IPS DF 4.7 (cell line): Measurements from ENCODE around the gene H6PD.

Experiments
- DNase-seq: peaks from one replicate; pipeline ENCODE4 v3.0.0-alpha.2; 2013; ENCODE audit warnings: low spot score; ENCODE audit errors: extremely low read depth

The H6PD gene

DNA sequence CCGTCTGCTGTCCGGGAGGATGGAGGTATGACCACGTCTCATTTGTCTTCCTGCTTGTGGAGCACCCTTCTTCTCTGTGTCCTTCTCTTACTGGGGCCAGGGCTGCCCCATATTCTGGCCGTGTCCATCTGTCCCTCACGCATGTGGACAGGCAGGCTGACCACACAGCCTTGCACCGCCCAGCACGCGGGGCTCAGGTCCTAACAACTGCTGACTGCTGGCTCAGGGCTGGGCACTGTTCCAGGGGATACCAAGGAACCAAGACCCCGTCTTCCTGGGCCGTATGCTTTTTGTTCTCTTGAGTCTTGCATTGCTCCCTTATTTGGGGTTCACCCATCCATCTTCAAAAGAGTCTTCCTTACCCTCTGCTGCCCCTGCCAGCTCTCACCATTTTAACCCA is 40.6 kb downstream of the H6PD start:
- DNase-seq = no peak

- no peak for DNase-seq
These were observed 41.0 kb downstream of the H6PD start for GRCh38 chr1:9275567-9276034.

GRCh38 chr1:9278116-9278515 is 43.5 kb downstream of the H6PD start:
- DNase-seq = no peak

DNA sequence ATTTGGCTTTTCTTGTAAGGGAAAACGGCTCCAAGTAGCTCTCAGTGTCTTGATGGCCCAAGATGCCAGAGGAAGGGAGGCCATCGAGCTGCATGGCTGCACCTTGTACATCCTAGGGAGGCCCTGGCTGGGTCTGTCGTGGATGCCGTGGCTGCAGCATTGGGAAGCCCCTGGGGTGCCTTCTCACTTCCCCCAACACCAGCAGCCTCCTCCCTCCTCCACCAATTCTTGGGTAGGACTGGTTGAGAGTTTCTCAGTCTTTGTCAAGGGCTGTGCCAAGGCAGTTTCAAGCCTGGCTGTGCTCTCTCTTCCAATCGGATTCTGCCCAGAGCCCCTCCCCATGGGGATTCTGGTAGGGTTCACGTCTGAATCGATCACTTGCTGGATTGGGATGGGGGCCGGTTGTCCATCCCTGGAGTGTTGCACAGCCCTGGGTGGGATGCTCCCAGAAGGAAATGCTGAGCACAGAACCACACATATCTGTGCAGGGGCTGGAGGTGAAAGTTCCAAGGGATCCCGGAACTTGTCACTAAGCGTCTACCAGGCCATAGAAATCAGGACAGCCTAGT is 44.1 kb downstream of the H6PD start:
- DNase-seq = no peak

- no peak for DNase-seq
These were observed 44.7 kb downstream of the H6PD start for GRCh38 chr1:9279172-9279840.

DNA sequence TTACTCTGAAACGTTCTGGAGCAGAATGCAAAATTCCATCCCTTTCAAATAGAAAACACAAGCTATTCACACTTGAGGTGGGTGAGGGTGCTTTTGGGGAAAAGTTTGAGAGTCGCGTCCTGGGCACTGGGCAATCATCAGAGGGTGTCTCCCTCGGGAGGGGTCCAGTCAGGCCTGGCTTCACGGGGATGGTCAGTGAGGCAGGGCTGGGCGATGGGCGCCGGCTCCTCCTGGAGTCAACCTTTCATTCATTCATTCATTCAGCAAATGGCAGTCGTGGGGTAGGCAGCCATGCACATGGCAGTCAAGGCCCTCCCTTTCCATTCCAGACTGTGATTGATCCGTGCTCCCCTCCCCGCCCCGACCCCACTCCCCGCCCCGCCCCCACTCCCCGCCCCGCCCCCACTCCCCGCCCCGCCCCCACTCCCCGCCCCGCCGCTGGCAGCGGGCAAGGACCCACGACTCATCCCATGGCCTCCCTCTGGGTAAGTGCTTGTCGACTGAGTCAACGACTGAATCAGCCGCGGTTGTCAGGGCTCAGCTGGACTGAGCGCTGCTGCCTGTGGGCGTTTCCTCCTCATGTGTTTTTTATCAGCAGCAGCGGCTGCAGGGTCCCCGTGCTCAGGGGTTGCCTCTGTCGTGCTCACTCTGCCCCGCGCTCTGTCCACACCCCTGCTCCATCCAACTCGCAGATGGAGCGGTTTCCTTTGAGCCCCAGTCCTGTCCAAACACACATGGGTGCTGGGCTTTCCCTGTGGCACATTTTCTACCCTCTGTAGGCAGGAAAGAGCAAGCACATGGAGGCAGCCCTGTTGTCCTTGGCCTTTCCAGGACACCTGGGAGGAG is 45.7 kb downstream of the H6PD start:
- DNase-seq = no peak

GRCh38 chr1:9281071-9281827 is 46.7 kb downstream of the H6PD start:
- no peak for DNase-seq

DNA sequence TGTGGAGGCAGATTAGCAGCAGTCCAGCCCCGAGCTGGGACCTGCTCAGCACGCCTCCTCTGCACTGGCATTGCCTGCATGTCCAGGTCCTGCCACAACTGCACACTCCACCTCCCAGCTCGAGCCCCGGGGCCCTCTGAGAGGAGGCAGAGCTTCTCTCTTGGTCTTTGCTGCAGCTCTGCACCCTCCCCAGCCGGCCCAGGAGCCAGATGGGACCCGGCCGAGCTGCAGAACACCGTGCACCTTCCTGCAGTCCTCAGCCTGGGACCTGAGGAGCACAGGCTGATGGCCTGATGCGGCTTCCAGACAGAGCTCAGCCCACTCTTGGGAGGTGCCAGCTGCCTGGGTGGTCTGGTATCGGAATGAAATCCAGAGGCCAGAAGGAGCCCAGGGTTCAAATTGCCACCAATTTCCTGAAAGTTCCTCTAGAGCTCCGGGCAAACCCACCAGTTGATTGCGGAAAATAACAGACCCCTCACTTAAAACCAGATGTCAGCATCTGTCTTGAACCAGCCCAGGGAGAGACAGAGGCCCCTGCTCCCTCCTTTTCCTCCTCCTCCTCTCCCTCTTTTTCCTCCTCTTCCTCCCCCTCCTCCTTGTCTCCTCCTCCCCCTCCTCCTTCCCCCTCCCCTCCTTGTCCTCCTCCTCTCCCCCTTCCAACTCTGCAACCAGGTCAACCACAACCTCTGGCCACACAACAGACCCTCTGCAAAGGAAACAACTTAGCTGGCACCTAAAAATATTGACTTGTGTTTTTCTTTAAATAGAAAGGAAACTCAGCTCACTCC is 47.5 kb downstream of the H6PD start:
- DNase-seq = no peak

GRCh38 chr1:9282696-9282955 is 48.1 kb downstream of the H6PD start:
- DNase-seq = no peak

- DNase-seq = no peak
These were observed 49.5 kb downstream of the H6PD start for GRCh38 chr1:9284061-9284460.

DNA sequence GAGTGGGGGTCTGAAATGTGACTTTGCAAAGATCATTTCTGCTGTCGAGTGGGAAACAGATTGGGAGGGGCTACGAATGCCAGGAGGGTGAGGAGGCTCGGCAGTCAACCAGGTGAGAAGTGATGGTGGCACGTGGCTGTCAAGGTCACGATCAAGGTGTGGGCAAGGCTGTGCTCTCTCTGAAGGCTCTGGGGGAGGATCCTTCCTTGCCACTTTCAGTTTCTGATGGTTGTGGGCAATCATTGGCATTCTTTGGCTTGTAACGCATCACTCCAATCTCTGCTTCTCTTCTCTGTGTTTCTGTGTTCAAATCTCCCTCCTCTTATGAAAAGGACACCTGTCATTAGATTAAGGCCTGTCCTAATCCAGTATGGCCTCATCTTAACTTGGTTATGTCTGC is 52.0 kb downstream of the H6PD start:
- DNase-seq = no peak

GRCh38 chr1:9289090-9289534 is 54.5 kb downstream of the H6PD start:
- DNase-seq = no peak

- no peak for DNase-seq
These were observed 55.3 kb downstream of the H6PD start for GRCh38 chr1:9289711-9290485.

DNA sequence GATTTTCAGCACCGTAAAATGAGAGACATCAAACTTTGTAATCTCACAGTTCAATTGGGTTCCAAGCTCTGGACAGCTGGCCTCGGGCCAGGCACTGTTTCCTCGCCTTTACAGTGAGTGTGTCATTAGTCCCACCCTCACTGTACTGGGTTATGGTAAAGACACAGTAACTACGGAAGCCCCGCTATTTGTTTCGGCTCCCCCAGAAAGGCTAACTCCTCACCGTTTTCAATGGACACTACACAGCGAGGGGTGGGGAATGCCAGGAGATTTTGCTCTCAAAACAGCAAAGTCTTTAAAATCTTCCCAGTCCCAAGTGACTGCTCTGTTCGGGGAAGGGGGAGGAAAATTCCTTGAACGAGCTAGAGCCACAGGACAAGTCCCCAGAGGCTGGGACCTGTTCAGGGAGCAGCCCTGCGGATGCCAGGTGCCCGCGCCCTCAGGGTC is 57.4 kb downstream of the H6PD start:
- DNase-seq = no peak

GRCh38 chr1:9292361-9293240 is 58.0 kb downstream of the H6PD start, which contains the start of gene SPSB1:
SPSB1 (plus strand) TSS chr1:9292894; CDS start chr1:9355892, 62,998 bp downstream.
- DNase-seq = no peak

DNA sequence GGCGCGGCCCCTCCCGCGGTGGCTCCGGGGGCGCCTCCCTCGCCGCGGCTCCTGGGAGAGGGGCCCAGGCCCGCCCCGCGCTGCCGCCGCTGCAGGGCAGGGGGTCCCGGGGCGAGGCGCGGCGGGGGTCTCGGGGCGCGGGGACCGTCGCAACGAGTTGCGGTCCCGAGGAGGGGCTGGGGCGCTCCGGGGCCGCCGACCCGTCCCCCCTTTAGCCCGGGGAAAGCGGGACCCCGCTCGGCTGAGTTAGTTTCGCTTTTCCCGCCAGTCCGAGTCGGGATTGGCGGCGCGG is 58.6 kb downstream of the H6PD start:
- no peak for DNase-seq

- DNase-seq = no peak
These were observed 59.2 kb downstream of the H6PD start for GRCh38 chr1:9293533-9294404.

DNA sequence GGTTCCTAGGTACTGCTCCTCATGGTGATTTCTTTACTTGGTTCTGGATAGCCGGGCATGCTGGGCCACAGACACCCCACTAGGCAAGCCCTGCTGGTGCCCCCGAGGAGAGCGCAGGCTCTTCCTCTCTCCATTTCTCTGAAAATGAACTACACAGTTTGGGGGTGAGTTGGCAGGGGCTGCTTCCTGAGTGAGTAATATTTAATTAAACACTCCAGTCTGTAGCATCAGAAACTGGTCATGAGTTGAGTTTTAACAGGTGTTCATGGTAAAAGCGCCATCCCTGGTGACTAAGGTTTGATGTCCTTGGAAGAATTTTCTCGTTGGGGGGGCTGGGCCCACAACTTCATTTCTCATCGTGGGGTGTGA is 59.8 kb downstream of the H6PD start:
- DNase-seq = no peak
